ENCODE data around the gene PUDP.
"Not testable (repeated sequence)": the region's sequence is repeated elsewhere in the genome, so short reads cannot be mapped to it uniquely, and the experiment has no call there.

Gene PUDP

DNA sequence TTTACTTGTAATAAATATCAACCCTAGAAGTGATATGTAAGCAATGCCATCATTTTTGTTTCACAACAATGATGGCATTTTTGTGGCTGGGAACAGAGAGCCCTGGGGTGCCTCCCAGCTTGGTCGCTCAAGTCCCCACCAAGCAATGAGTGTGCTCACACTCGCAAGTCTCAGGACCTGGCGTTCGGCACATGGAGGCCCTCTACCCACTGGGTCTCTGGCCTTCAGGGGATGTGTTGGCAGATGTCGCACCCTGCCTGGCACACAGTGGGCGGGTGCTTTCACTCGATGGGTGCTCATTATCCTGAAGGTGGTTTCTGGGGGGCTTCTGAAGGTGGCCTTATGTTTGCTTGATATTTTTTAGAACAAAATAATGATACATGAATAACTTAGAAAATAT lies 75.1 kb downstream of the PUDP start:
- no peak for DNase-seq

DNA sequence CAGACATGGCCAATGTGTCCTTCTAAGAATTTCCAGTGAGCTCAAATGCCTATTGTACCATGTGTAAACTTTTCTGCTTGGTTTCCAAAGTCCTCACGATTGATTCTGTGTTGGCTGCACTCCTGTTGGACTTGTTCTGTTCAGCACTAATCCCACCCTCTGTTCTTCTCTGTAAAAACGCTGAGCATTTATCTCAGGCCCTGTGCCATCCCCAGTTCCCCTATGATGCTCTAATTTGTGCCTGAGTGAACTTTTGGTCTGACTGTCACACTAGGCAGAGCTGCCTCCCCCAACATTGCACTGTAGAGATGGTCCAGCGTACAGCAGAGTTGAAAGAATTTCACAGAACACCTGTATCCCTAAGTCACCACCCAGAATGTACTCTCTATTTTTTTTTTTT lies 76.6 kb downstream of the PUDP start:
- no peak for DNase-seq

DNA sequence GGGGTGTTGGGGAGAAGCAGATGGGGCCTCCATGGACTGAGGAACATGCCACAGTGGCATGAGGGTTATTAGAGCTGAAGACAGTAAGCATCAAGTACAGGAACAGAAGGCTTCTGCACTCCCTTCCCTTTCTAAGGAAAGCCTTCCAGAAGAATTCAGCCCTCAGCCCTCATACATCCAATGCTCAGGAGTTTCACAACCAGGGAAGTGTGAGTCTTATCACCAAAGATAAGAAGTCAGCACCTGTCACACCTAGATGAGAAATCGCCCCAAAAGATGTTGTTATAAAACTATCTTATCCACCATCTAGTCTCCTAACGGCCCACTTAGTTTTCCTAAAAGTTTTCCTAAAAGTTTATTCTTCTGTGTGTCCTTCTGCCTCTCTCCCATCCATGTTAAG lies 78.4 kb downstream of the PUDP start:
- peak; percentile 16 for DNase-seq

DNA sequence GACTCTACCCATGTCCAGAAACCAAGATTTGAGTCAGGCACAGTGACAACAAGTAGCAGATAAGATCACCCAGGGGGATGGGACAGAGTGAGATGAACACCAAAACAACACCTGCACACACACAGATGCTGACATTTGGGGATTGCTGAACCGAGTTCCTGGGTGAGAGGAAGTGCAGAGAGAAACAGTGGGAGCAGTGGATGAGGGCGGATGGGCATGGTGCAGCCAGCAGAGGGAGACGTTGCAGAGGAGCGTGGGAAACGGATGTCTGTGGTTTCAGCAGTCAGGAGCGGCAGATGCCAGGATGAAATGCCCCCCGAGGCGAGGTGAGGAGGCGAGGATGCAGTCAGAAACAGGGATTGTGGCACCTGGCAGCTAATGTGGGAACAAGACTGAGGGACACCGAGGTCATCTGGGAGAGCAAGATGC lies 79.0 kb downstream of the PUDP start:
- DNase-seq, result peak; percentile 51

DNA sequence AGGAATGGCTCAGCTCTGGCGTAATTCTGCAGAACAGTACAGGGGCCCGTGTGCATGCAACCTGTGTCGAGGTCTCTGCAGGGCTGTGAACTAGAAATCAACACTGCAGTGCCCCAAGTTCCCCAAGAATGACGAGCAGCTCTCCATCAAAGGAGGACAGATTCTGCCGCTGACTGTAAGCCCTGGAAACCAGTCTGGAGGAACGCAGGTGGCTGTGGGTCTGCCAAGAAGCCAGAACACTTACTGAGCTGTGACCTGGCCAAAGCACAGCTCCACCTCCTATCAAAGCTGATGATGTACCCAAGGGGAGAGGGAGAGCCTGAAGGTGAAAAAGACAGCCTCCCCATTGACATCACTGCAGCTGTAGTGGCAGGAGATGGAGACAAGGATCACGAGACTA lies 80.7 kb downstream of the PUDP start:
- DNase-seq, result no peak

DNA sequence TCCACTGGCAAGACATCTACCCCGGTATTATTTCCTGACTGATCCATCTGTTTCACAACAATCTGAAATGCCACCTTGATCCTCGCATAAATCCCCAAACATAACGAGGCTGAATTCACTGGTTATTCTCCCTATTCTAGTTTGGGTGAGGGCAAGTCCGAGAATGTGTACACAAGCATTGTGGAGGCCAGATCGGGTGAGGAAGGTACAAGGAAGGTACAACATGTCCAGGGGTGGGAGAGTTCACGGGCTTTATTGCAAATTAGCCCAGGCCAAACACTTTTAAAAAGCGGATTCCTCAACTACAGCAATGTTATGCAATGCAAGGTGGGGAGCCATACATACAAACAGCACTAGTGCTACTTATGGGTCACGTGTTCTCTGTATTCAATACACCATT lies 82.5 kb downstream of the PUDP start:
- DNase-seq, result no peak

DNA sequence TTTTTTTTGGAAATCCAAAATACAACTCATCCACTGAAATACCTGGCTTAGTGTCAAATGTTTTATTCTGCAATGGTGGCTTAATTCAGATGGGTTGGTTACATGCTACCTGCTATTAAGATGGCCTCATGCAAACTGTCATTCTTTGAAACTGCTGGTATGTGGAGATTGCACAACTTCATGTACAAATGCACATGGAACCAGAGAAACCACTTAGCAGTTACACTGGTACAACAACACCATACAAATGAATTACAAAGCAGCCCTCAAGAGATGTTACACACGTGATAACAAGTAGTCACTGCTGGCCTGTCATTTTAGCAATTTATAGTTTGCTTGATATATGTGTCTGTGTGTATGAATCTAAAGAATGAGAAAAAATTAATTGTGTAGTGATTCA lies 85.0 kb downstream of the PUDP start:
- no peak for DNase-seq

DNA sequence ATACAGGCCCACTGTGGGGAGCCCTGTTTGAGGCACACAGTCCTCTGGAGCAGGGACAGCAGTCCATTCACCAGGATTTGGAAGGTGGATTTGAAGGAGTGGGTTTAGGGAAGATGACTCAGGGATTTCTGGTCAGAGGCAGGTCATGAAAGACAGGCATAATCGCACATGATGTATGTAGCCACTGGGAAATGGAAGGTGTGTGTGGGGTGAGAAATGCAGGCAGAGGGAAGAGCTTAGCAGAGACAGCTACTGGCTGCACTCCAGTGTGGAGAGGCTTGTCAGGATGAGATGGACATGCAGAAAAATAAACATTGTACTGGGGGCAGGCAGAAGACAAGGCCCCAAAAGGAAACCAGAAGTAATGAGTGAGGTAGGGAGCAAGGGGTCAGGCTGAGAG lies 85.7 kb downstream of the PUDP start:
- peak; percentile 39 for DNase-seq

DNA sequence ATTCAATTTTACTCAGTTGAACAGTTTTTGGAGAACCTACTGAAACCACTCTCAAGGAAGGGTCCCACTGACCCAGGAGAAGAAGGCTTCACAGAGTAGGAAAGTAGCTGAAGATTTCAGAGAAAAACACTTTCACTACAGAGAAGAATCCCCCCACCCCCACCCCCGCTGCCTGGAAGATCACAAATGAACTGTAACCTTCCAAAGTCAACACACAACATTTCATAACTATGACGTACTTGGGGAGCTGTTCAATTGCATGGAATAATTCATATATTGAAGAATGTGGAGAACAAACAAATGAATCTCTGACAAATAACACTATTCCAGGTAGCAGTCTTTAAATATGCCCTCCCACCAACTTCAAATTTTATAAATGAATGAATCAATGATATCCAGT lies 86.5 kb downstream of the PUDP start:
- no peak for DNase-seq

DNA sequence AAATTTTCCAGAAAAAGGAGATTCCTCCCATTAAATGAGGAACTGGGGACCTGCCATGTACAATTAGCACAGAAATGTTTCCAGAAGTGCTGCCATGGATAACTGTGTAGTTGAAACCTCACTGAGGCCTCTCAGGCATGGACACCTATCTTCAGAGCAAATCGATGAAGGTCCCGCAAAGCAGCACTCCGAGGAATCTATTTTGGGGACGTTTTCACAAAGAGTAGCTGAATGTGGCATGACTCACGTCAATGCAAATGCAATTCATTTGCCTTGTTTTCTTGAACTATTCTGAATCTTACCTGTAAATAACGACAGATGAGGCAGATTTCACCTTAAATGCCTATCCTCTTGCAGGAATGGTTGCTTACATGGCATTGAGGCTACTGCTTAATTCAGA lies 87.5 kb downstream of the PUDP start:
- no peak for DNase-seq

DNA sequence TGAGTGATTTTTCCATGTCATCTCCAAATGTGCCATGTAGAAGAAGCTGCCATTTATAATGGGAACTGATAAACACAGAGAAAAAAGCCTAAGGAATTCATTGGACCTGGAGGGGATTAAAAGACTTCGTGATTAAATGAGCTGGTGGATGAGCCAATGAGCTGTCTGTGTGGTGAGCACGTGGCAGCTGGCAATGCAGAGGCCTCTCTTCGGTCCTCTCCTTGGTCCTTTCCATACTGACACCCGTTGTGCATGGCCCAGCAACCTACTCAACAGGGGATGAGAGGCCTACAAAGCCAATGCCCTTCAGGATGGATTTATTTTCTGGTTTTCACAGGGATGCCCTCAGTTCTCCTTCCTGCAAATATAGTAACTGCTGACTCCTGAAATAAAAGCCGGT lies 88.1 kb downstream of the PUDP start:
- DNase-seq, result no peak

DNA sequence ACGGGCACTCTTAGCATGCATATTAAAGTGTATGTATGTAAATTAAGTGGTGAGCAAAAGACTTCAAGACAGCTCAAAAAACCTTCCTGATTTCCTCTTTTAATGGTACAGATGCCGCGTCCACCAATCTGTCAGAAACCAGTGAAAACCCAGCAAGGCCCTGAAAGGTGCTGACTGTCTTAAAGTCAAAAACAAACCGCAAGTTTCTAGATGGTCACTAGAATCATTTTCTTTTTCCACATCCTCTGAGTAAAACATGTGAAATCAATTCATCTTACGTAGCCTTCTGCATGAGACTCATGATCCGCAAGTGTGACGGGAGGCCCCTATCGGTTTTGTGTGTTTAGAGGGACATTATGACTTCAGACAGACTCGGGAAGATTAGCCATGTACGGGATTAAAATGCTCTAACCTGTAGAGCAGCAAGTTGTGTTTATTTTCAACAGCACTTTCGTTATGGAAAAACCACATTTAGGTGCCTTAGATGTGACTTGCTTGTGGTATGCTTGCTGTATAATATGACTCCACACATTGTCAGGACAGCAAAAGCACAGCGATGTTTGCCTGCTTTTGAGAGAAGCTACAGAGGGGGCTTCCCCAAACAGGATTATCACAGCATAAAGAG lies 88.6 kb downstream of the PUDP start:
- DNase-seq, result no peak

DNA sequence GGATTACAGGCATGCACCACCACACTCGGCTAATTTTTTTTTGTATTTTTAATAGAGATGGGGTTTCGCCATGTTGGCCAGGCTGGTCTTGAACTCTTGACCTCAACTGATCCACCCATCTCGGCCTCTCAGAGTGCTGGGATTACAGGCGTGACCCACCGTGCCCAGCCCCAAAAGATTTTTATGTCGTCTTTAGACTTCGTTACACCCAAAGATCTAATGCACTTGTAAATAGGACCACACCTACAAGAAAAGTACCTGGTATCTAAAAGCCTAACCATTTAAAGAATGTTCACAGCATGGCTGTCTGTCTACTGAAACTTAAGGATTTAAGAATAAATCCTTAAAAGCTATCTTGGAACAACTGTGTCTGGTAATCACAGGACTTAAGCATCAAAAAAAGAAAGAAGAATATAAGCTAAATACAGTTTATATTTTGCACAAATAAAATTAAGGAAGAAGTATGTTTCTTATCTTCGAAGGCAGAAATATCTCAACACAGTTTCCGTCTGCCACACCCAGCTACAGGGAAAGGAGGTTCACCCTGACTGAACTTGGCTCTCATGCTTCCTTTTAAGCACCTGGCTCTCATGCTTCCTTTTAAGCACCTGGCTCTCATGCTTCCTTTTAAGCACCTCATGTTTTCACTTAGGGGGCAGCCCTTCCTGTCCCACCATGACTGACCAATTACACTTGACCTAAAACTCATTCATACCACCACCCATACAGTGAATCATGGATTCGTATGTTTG lies 92.4 kb downstream of the PUDP start:
- no peak for DNase-seq

DNA sequence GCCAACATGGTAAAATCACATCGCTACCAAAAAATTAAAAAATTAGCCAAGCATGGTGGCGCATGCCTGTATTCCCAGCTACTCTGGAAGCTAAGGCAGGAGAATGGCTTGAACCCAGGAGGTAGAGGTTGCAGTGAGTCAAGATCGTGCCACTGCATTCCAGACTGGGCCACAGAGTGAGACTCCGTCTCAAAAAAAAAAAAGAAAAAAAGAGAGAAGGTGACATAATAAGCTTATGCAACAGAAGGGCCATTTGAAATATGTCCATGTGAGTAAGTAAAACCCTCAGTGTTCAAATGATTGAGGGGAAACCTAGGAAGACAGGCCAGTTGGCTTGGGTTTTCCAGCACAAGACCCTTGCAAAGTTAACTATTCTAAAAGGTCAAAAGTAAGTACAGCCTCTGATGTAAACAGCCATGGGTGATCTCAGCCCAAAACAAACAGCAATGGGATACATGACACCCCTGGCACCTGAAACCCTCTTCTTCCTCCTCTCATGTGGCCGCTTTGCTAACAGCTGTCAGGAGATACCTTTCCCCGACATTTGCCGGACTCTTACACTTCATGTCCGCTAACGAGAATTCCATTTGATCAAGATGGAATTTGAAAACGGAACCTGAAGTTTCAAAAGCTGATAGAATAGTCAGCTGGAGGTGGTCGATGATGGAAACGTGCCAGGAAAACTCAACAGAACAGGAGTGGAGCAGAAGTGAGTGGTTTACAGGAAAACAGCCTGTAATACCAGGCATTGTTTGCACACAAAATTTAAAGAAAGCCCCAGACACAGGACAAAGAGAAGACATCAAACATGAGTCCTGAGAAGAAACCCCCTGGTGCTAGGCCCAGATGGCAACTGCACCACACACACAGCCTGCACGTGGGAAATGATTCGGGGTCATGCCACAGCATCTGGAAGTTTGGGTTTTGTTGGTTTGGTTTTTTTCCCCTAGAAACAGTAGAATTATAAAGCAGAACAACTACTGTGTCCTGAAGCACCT lies 93.4 kb downstream of the PUDP start:
- DNase-seq, result no peak

DNA sequence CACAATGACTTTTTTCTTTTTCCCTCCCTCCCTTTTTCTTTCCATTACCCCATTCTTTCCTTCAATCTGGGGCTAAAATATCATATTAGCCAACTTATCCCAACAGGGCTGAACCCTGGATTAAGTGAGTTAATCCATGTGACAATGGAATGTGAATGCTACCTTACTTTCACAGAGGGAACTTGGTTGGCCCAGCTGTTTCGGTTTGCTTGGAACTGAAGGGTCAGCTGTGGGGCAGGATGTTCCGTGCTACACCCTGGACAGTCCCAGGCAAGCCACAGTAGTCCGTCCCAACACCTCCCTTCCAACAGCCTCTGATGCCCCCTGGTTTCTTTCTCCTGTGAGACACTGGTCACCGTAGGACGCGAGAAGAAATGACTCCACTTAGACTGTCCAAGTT lies 95.4 kb downstream of the PUDP start:
- DNase-seq, result no peak

DNA sequence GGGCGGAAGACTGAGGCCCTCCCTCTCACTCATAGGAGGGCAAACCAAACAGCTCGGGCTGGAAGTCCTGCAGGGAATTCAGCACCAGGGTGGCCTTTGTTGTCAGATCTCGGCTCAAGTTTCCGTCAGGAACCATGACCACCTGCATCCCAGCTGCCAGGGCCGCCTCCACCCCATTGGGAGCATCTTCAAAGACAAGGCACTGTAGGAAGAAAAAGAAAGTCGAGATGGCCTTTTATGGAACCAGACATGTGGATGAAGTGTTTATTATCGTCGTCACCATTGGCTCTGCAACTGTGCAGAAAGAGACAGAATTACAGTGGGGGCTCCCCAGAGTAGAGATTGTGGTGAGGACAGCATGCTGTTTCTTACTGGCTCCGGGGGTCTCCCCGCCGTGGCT lies 97.7 kb downstream of the PUDP start:
- DNase-seq, result no peak

DNA sequence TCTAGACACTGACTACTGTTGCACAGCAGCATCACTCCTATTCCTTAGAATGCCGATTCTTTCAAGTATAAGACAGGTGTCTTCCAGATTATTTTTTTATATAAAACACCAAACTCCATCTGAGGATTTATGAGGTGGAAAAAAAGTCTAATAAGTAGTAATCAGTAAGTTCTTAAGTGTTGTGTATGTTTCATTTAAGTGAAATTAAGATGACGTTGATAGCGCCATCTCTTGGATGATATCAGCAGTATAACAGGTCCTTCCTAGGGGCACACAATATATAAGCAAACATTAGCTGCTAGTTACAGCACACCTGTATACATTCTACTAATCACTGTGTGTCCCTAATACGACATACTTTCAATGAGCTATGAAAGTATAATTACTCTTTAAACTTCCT lies 100.0 kb downstream of the PUDP start:
- no peak for DNase-seq

DNA sequence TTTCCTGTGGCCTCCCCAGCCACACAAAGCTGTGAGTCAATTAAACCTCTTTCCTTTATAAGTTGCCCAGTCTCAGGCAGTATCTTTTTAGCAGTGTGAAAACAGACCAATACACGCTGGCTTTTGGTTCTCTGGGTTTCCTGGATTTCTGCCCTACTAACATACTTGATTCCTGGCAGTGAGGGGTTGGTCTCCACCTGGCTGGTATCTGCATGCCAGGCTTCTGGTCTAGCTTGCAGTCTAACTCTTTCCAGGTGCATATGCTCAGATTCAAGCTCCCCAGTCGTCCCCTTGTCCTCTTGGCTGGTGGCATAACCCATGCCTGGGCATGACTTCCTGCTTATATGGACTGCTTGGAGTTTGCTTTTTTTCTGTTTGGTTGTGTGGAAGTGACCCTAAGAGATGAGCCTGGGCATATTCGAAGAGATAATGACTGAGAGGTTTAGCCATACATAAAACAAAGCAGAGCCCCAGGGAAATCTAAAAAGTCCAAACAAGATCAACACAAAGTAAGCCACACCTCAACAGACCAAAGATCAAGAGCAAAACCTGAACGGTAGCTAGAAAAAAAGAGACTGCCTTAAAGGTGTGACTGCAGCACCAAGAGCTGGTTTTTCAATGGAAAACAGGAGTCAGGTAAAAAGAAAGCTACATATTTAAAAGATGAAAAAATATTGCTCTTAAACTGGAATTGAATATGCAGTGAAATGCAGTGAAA lies 102.6 kb downstream of the PUDP start:
- DNase-seq, result no peak

DNA sequence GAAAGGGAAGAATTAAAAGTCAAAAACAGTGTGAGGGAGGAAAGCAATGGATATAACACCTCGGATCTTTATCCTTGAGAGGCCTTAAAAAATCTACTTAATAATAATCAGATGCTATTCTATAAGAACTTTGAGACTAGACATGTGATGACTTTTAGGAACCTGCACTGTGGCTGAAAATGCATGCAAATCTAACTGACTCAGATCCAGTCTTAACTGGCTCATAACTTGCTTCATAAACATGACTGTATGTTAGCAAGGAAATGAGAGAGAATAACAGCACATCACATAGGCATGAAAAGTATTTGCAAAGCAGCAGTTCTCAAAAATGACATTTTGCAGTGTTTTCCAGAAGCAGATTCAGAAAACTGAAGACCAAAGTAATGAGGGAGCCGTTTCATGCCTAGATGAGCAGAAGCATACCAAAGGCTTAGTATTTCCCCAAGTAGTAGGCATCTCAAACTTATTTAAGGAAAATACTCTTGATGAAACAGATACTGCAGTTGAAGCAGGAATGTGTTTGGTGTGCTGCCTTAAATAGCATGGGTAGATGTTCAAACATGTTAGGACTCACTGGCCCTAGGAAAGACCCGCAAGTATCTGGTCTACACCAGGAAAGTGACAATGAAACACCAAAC lies 104.0 kb downstream of the PUDP start:
- peak; percentile 2 for DNase-seq

DNA sequence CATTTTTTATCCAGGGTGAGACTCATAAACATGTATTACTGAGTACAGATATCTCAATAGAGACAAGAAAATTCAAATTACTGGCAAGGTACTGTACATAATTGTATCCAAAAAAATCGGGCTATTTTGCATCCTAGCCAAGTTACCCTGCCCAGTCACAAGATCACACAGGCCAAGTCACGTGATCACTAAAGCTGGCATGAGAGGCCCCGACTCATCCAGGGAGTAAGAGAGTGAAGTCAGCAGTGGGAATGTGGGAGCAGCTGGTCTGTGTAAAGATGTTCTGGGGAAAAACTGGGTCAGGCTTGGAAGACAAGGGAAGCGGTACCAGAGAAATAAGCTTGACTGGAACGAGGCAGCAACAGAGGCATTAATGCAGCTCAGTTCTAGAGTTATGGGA lies 119.7 kb downstream of the PUDP start:
- peak; percentile 47 for DNase-seq

DNA sequence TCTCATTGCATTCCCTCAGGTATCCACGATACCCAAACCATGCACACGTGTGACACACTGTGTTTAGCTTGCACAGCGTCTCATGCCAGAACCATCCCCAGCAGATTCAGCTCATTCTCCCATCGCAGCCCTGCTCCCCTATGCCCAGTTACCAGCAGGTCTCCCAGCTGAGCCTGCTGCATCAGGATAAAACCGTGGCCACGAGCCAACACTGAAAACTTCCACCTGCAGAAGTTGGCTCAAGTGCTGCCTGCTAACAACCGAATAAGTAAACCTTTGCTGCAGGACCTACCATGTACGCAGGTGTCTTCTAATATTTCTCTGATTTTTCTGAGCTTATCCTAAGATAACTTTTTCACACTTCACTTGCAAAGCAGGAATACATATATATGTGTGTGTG lies 120.9 kb downstream of the PUDP start:
- no peak for DNase-seq

DNA sequence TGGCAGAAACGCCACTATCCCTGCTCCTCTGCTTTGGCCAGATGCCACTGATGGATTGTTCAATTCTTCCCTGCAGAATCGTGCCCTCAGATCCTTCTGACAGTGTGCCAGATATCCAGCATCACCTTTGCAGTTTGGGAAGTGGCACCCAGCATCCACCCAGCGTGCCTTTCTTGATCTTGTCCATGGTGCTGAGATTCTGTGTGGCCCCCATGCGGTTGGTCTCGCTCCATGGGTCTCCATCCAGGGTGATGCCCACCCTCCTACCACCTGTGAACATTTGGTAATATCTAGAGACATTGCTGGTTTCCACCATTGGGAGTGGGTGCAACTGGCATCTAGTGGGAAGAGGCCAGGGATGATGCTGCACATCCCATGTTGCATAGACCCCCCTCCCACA lies 121.6 kb downstream of the PUDP start:
- not testable (repeated sequence) for DNase-seq

DNA sequence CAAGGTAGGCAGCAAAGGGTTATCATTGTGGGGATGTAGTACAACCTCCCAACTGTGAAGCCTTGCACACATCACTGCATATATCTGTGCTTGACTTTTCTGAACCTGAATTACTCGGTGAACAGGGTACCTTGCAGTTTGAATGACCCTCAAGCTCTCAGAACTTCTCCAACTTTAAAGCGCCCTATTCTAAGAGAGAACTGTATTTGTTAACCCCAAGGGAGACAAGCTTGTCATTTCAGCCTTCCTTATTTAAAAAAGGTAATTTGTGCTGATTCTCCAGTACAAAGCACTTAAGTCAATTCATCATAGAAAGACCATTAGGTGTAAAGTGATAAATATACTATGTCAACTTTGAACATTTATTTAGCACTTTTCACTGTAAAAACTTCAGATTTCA lies 122.5 kb downstream of the PUDP start:
- DNase-seq, result no peak

Measured in NCI-H226 (cell line).